GM10266 (cell line): Measurements from ENCODE around the gene AK6.
A peak's percentile ranks its signal among the peaks of the same experiment; 100 is the strongest.
"Not testable (repeated sequence)": the region's sequence is repeated elsewhere in the genome, so short reads cannot be mapped to it uniquely, and the experiment has no call there.

Source experiments
- DNase-seq: peaks from one replicate; pipeline ENCODE4 v3.0.0; 2012; ENCODE audit errors: extremely low spot score
- TF ChIP-seq, protein P1 (sequence below): IDR thresholded peaks from 2 replicates; pipeline ENCODE4 v1.5.1; 2012; ENCODE audit warnings: mild to moderate bottlenecking, low read depth; ENCODE audit not compliant: control insufficient read depth, insufficient read depth; ENCODE audit errors: missing control alignments

Gene AK6

DNA sequence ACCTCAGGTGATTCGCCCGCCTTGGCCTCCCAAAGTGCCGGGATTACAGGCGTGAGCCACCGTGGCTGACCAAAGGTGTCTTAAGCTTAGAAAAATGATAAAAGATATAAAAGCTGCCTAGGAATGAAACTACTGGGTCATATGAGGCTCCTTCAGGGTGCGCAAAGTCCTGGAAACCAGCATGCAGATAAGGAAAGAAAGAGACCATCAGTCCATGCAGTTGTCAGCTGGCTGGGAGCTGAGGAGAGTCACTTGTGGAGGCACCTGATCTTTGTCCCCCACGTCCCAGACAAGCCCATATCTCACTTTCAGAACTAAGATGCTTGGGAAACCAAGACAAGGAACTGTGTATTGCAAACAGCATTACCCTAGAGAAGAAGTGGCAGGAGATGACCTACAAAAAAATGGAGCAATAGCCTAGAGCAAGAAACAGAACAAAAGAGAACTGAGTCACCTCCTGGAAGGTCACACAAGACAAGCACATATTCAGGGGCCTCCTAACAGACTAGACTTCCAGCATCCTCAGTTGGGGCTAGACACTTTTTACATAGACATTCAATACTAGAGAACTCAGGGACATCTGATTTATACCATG lies 33.9 kb downstream of the AK6 start:
- TF ChIP-seq, protein P1, sequence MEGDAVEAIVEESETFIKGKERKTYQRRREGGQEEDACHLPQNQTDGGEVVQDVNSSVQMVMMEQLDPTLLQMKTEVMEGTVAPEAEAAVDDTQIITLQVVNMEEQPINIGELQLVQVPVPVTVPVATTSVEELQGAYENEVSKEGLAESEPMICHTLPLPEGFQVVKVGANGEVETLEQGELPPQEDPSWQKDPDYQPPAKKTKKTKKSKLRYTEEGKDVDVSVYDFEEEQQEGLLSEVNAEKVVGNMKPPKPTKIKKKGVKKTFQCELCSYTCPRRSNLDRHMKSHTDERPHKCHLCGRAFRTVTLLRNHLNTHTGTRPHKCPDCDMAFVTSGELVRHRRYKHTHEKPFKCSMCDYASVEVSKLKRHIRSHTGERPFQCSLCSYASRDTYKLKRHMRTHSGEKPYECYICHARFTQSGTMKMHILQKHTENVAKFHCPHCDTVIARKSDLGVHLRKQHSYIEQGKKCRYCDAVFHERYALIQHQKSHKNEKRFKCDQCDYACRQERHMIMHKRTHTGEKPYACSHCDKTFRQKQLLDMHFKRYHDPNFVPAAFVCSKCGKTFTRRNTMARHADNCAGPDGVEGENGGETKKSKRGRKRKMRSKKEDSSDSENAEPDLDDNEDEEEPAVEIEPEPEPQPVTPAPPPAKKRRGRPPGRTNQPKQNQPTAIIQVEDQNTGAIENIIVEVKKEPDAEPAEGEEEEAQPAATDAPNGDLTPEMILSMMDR = no peak
- DNase-seq = no peak

DNA sequence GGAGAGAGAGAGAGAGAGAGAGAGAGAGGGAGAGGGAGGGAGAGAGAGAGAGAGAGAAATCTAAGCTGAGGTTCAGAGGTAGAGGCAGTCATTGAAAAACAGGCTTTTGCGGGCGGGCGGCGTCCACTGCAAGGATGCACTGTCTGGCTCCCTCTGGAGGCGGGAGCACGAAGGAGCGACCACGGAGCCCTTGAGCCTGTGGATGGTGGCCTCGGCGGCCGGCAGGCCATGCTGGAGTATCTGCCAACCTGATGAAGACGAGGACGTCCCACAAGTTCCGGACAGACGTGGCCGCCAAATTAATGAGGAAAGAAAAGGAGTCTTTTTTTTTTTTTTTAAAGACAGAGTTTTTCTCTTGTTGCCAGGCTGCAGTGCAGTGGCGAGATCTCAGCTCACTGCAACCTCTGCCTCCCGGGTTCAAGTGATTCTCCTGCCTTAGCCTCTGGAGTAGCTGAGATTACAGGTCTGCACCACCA lies 34.5 kb downstream of the AK6 start:
- DNase-seq = peak; percentile 80
- TF ChIP-seq, protein P1 = peak; percentile 83

DNA sequence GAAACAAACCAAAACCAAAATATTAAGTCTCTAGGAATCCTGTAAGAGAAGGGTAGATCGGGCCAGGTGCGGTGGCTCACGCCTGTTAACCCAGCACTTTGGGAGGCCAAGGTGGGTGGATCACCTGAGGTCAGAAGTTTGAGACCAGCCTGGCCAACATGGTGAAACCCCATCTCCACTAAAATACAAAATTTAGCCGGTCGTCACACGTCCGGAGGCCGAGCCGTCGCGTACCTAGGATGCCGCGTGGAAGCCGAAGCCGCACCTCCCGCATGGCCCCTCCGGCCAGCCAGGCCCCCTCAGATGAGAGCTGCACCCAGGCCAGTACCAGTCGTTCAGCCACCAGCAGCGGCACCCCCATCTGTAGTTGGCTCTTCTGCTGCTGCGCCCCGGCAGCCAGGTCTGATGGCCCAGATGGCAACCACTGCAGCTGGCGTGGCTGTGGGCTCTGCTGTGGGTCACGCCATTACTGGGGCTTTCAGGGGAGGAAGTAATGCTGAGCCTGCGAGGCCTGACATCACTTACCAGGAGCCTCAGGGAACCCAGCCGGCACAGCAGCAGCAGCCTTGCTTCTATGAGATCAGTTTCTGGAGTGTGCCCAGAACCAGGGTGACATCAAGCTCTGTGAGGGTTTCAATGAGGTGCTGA lies 35.5 kb downstream of the AK6 start:
- DNase-seq = not testable (repeated sequence)

DNA sequence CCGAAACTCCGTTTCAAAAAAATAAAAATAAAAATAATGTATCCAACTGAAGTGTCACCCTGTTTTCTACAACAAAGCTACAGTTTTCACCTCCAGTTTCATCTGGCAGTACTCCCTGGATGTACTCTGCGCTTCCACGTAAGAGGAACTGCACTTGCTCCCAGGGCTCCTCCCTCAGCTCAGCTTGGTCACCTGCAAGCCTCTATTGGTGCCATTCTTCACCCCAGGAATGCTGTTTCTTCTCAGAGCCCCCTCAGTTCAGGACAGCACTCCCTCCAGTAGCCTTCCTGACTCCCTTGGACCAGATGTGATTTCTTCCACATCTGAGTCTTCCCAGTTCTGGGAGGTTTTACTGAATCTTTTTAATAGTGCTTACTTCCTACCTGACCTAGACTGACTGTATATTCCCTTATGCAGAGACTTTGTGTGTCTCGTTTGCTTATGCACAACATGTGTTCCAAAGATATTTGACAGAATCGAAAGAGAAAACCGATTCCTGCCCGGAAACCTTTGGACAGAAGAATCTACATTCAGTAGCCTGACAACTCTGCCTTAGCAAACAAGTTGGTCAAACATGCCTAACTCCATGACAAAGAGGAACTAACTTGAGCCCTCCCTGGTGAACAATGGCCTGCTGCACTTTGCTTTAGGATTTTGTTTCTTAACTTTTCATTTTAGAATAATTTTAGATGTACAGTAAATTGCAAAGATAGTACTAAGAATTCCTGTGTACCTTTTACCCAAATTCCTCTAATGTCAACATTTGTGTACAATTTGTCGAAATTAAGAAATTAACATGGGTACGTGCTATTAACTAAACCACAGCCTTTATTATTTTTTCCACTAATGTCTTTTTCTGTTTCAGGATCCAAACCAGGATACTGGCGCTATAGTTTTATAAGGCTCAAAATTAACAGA lies 37.5 kb downstream of the AK6 start:
- TF ChIP-seq, protein P1 = no peak
- no peak for DNase-seq

DNA sequence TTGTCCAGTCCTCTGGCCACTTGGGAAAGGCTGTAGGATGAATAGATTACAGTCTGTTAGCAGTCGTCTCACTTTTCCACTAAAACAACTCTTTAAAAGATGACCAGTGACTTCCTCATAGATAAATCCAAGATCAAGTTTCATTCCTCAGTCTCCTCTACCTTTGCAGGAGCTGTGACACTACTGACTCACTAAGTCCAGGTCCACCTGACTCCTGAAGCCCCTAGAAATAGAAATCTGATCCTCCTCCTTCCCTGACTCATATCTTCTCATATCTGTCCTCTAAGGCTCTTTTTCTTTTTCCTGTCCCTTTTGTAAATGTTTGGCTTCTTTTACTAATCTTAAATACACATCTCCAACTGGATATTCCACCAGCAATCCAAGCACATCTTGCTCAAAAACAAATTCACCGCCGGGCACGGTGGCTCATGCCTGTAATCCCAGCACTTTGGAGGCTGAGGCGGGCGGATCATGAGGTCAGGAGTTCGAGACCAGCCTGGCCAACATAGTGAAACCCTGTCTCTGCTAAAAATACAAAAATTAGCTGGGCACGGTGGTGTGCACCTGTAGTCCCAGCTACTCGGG lies 39.3 kb downstream of the AK6 start:
- no peak for DNase-seq
- TF ChIP-seq, protein P1 = no peak

DNA sequence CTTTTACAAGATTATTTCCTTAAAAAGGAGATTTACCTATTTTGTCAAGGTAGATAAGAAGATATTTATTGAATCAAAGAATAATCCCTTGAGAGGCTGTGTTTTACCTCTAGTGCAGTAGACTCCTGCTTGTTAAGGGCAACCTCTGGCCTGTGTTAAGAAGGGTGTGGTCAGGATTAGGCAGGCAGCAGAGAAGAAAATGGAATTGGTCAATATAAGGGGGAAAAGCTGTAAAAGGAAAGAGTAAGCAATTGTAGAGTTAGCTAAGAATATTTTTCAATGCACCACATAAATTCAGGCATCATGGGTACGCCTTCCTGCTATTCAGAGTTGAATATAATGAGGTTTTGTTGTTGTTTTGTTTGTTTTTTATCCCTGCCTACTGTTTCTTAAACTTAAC lies 43.0 kb downstream of the AK6 start:
- DNase-seq = no peak
- TF ChIP-seq, protein P1 = no peak

DNA sequence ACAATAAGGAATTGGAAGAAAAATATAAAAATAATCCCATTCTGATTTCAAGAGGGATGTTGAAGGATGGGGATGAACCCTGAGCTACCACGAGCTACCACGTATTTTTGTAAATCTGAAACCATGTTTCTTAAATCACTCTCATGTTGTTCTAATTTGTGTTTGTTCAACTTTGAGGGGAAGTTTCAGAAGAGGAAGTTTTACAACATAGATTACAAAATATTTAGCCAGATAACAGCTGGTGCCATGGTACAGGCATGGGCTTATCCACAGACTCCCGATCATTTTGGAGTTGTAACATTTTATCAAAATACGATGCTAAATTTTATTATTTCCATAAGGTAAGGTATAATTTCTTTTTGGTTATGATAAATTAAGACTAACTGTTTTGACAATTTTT lies 51.9 kb downstream of the AK6 start:
- TF ChIP-seq, protein P1 = no peak
- no peak for DNase-seq
